ENCODE data around the gene GTPBP1.

DNA sequence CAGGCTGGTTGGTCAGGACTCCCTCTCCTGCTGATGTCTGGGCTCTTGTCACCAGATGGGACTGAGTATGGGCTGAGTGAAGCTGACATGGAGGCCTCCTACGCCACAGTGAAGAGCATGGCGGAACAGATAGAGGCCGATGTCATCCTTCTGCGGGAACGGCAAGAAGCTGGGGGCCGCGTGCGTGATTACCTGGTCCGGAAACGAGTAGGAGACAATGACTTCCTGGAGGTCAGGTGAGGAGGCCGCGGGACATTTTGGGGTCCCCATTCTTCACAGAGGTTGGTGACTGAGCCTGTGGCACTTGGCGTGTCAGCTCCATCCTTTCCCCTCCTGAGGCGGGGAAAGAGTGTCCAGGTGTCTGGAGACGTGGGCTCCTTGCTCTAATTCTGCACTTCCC is 10.1 kb downstream of the GTPBP1 start:
- TF ChIP-seq POLR2A (IDR thresholded peaks at IDR 0.05; ENCODE audit: low read depth, low read length) (no peak), POLR2AphosphoS5 (IDR thresholded peaks at IDR 0.05; ENCODE audit: low read depth, low read length) (no peak)

All from GM12892 (cell line).